K562 (cell line): ENCODE data around the gene TCF12. TPM values are rescaled to one million over a fixed set of nuclear protein-coding genes. Genes with fewer than 3 reads are reported as not detected.

ENCODE experiments used
- CHCHD3 ChIP-seq: fragments of 250-450 bp; sonication (Bioruptor Pico); IDR thresholded peaks from 2 replicates; pipeline ENCODE4 v2.1.2; 2022; ENCODE audit warnings: mild to moderate bottlenecking
- EGR1 ChIP-seq: fragments of 450-650 bp; conservative IDR thresholded peaks from 2 replicates; pipeline ENCODE4 v1.6.1; 2017; ENCODE audit warnings: mild to moderate bottlenecking
- HDAC8 ChIP-seq: fragments of 450-650 bp; IDR thresholded peaks from 2 replicates; pipeline ENCODE4 v1.6.1; 2016; ENCODE audit warnings: mild to moderate bottlenecking, missing genetic modification characterization, moderate library complexity, missing compliant biosample characterization
- IRF1 ChIP-seq: sonication (generic); formaldehyde crosslinking; IDR thresholded peaks from 2 replicates; pipeline ENCODE4 v1.8.0; 2022; ENCODE audit warnings: missing genetic modification reagents, mild to moderate bottlenecking, borderline replicate concordance
- JUND ChIP-seq, 2 experiments: IDR thresholded peaks; 2 replicates in 1 of 2; 3 replicates in 1 of 2; pipeline ENCODE4 v1.6.1; 2011; ENCODE audit warnings: borderline replicate concordance in 2 of 2, low read depth in 2 of 2, low read length in 2 of 2, improper control_type of control experiment in 1 of 2, missing biosample characterization in 1 of 2, missing genetic modification characterization in 1 of 2, missing genetic modification reagents in 1 of 2
- PHB2 ChIP-seq: fragments of 450-650 bp; IDR thresholded peaks from 2 replicates; pipeline ENCODE4 v1.6.1; 2017; ENCODE audit warnings: low read depth
- RREB1 ChIP-seq: fragments of 250-450 bp; sonication (Bioruptor Pico); IDR thresholded peaks from 2 replicates; pipeline ENCODE4 v1.4.0; 2020
- ZNF583 ChIP-seq: fragments of 250-450 bp; sonication (Bioruptor Pico); IDR thresholded peaks from 2 replicates; pipeline ENCODE4 v1.4.0; 2020
- polyA plus RNA-seq, 8 experiments: library from polyadenylated mRNA; depleted of rRNA in 4 of 8; stranded (reverse) in 5 of 8; unstranded in 3 of 8; fragments of >200 nt; fragmentation: Nextera tagmentation in 2 of 8; fragmentation: Illumina TruSeq in 1 of 8; extraction: Ambion mirVana in 2 of 8; extraction: Trizol in 1 of 8; gene quantifications; 2 replicates each; pipeline versions ENCODE4 v1.2.1 to v1.2.3, GENCODE V29; 2011 to 2014; ENCODE audit warnings: inconsistent platforms in 1 of 8, missing spikeins in 1 of 8
- total RNA-seq, 7 experiments: library from RNA; depleted of rRNA in 6 of 7; stranded (reverse); fragments of >200 nt in 6 of 7; fragmentation: Illumina TruSeq in 2 of 7; extraction: Trizol in 2 of 7; gene quantifications; 2 replicates each; pipeline versions ENCODE4 v1.2.1 to v1.2.3, GENCODE V29; 2011 to 2021; ENCODE audit warnings: low replicate concordance in 1 of 7
- TF ChIP-seq, protein P1 (sequence below): fragments of 250-450 bp; sonication (Bioruptor Pico); IDR thresholded peaks from 2 replicates; pipeline ENCODE4 v1.5.0; 2022; ENCODE audit warnings: mild to moderate bottlenecking

The TCF12 gene
- total and polyA plus RNA-seq, 9 of the 15 experiments (the other 6 are each of a cell fraction or from before 2014, with no cell fraction given) = 10.5 to 132 (median 52.9) TPM

DNA sequence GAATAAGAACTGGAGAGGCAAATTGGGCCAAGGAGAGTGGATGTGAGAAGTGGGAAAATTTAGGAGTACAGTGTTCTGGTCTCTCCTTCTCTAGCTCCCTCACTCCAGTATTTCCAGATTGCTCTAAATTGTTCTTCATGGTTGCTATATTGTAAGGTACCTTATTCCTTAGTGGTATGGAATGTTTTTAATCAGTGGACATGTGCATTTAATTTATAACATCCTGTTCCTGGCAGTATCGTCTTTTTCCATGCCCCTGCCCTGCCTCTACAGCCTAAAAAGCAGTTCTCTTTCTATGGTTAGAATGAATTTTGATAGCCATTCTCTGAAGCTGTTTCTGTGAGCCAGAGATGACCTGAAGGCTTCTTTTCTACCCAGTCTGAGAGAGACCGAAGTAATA, 180.5 kb downstream of the TCF12 start (continued):
- TF ChIP-seq, protein P1, sequence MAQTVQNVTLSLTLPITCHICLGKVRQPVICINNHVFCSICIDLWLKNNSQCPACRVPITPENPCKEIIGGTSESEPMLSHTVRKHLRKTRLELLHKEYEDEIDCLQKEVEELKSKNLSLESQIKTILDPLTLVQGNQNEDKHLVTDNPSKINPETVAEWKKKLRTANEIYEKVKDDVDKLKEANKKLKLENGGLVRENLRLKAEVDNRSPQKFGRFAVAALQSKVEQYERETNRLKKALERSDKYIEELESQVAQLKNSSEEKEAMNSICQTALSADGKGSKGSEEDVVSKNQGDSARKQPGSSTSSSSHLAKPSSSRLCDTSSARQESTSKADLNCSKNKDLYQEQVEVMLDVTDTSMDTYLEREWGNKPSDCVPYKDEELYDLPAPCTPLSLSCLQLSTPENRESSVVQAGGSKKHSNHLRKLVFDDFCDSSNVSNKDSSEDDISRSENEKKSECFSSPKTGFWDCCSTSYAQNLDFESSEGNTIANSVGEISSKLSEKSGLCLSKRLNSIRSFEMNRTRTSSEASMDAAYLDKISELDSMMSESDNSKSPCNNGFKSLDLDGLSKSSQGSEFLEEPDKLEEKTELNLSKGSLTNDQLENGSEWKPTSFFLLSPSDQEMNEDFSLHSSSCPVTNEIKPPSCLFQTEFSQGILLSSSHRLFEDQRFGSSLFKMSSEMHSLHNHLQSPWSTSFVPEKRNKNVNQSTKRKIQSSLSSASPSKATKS (CRISPR knock-in tag) = no peak
- no peak for TF ChIP-seq ZNF583 (CRISPR knock-in tag)
- TF ChIP-seq IRF1 = no peak
- TF ChIP-seq HDAC8 = no peak
- no peak for TF ChIP-seq PHB2
- TF ChIP-seq JUND (IDR thresholded peaks at IDR 0.05; ENCODE audit: borderline replicate concordance, low read depth, low read length) = no peak
- TF ChIP-seq JUND (tag; IDR thresholded peaks at IDR 0.05; ENCODE audit: borderline replicate concordance, low read depth, low read length) = no peak
- no peak for TF ChIP-seq CHCHD3 (CRISPR knock-in tag)
- TF ChIP-seq RREB1 = no peak
- no peak for TF ChIP-seq EGR1
